IMR-90 (cell line): ENCODE measurements around the gene LY6G5C. TPM values are rescaled to one million over a fixed set of nuclear protein-coding genes. Genes with fewer than 3 reads are reported as not detected.

Source experiments
- ATAC-seq: fragments of 200-7000 bp; cut with Tn5 transposase; 2 replicates; pipeline ENCODE4 v1.9.1; 2020; ENCODE audit warnings: low read depth, mild to moderate bottlenecking, moderate library complexity
- BruUV-seq: library from RNA; stranded (reverse); fragments of 400-500 nt; replicated peaks from 2 replicates; lab custom pipeline; 2021; lab: Mats Ljungman, UMichigan
- CTCF ChIA-PET: fragments of 300-600 bp; formaldehyde crosslinking; extraction: SDS; loops from one replicate; lab custom pipeline; 2021; ENCODE audit warnings: antibody characterized with exemption; lab: Yijun Ruan, JAX
- POLR2A ChIA-PET: fragments of 300-600 bp; sonication (Branson Sonifier 250); formaldehyde crosslinking; loops from one replicate; lab custom pipeline; 2022; ENCODE audit warnings: antibody characterized with exemption; ENCODE audit not compliant: unreplicated experiment; lab: Charles Lee
- DNase-seq: peaks from one replicate; pipeline ENCODE4 v3.0.0; 2013
- H2AFZ ChIP-seq: replicated peaks from 2 replicates; pipeline ENCODE3; 2013; ENCODE audit warnings: low read length, mild to moderate bottlenecking; ENCODE audit not compliant: poor library complexity
- H2AK5ac ChIP-seq: 2 replicates; pipeline ENCODE4 v1.6.1; 2013; ENCODE audit warnings: low read depth, low read length, inconsistent platforms
- H2AK9ac ChIP-seq: replicated peaks from 2 replicates; pipeline ENCODE3; 2013; ENCODE audit warnings: mild to moderate bottlenecking, low read depth, low read length, moderate library complexity; ENCODE audit not compliant: poor library complexity
- H2BK120ac ChIP-seq: 2 replicates; pipeline ENCODE4 v1.6.1; 2013; ENCODE audit warnings: low read depth, low read length, inconsistent platforms
- H2BK15ac ChIP-seq: 3 replicates; pipeline ENCODE4 v1.6.1; 2013; ENCODE audit warnings: low read depth, low read length, inconsistent platforms
- H2BK20ac ChIP-seq: 2 replicates; pipeline ENCODE4 v1.6.1; 2013; ENCODE audit warnings: low read depth, mild to moderate bottlenecking, inconsistent platforms, low read length, moderate library complexity
- H2BK5ac ChIP-seq: 2 replicates; pipeline ENCODE4 v1.6.1; 2013; ENCODE audit warnings: mild to moderate bottlenecking, low read depth, low read length, inconsistent platforms; ENCODE audit not compliant: poor library complexity, severe bottlenecking
- H3K14ac ChIP-seq: replicated peaks from 2 replicates; pipeline ENCODE4 v1.6.1; 2013; ENCODE audit warnings: low read depth, low read length, inconsistent platforms
- H3K18ac ChIP-seq: 2 replicates; pipeline ENCODE4 v1.6.1; 2013; ENCODE audit warnings: low read depth, low read length, control low read depth
- H3K23ac ChIP-seq: 2 replicates; pipeline ENCODE4 v1.6.1; 2013; ENCODE audit warnings: low read depth, low read length, inconsistent platforms
- H3K27ac ChIP-seq: 2 replicates; pipeline ENCODE4 v1.5.1; 2013; ENCODE audit warnings: mild to moderate bottlenecking, control low read depth, low read length; ENCODE audit not compliant: insufficient read depth
- H3K27me3 ChIP-seq: 2 replicates; pipeline ENCODE4 v1.6.1; 2013; ENCODE audit warnings: low read length; ENCODE audit not compliant: control insufficient read depth, insufficient read depth
- H3K36me3 ChIP-seq: 2 replicates; pipeline ENCODE4 v1.6.1; 2013; ENCODE audit warnings: low read length, mixed read lengths; ENCODE audit not compliant: control insufficient read depth, insufficient read depth
- H3K4ac ChIP-seq: 2 replicates; pipeline ENCODE4 v1.6.1; 2013; ENCODE audit warnings: low read depth, low read length, inconsistent platforms
- H3K4me1 ChIP-seq: 2 replicates; pipeline ENCODE4 v1.6.1; 2013; ENCODE audit warnings: low read length, mixed read lengths; ENCODE audit not compliant: control insufficient read depth, insufficient read depth
- H3K4me2 ChIP-seq: 2 replicates; pipeline ENCODE4 v1.6.1; 2013; ENCODE audit warnings: low read depth, mild to moderate bottlenecking, control low read depth, low read length, moderate library complexity
- H3K4me3 ChIP-seq: 2 replicates; pipeline ENCODE4 v1.5.1; 2013; ENCODE audit warnings: low read depth, mild to moderate bottlenecking, control low read depth, low read length, moderate library complexity; ENCODE audit not compliant: insufficient read depth
- H3K56ac ChIP-seq: 2 replicates; pipeline ENCODE4 v1.6.1; 2013; ENCODE audit warnings: low read length, inconsistent platforms; ENCODE audit not compliant: insufficient read depth; ENCODE audit errors: extremely low read depth
- H3K79me1 ChIP-seq, 2 experiments: 2 replicates each; pipeline ENCODE4 v1.6.1; 2013; ENCODE audit warnings: low read length in 2 of 2, inconsistent platforms in 1 of 2, low read depth in 1 of 2
- H3K9ac ChIP-seq: 2 replicates; pipeline ENCODE4 v1.6.1; 2013; ENCODE audit warnings: low read depth, low read length, control low read depth
- H3K9me1 ChIP-seq: 2 replicates; pipeline ENCODE4 v1.6.1; 2013; ENCODE audit warnings: low read length, inconsistent platforms; ENCODE audit not compliant: insufficient read depth
- H3K9me3 ChIP-seq: 2 replicates; pipeline ENCODE4 v1.6.1; 2013; ENCODE audit warnings: low read length; ENCODE audit not compliant: control insufficient read depth, insufficient read depth
- H4K20me1 ChIP-seq: 2 replicates; pipeline ENCODE4 v1.6.1; 2013; ENCODE audit warnings: low read length, inconsistent platforms; ENCODE audit not compliant: insufficient read depth
- H4K5ac ChIP-seq: 2 replicates; pipeline ENCODE4 v1.6.1; 2013; ENCODE audit warnings: mild to moderate bottlenecking, low read depth, low read length, control low read depth
- H4K8ac ChIP-seq, 2 experiments: 2 replicates each; pipeline ENCODE4 v1.6.1; 2013; ENCODE audit warnings: low read depth in 2 of 2, low read length in 2 of 2, control low read depth in 1 of 2, inconsistent platforms in 1 of 2
- H4K91ac ChIP-seq: 2 replicates; pipeline ENCODE4 v1.6.1; 2013; ENCODE audit warnings: low read depth, low read length, inconsistent platforms; ENCODE audit not compliant: insufficient read depth
- BHLHE40 ChIP-seq: fragments of 150-350 bp; IDR thresholded peaks from 2 replicates; pipeline ENCODE4 v1.6.1; 2016; ENCODE audit warnings: mild to moderate bottlenecking, low read depth, low read length
- CHD1 ChIP-seq: IDR thresholded peaks from 2 replicates; pipeline ENCODE4 v1.6.1; 2012; ENCODE audit warnings: low read depth, low read length, improper control_type of control experiment
- ELK1 ChIP-seq: fragments of 150-350 bp; IDR thresholded peaks from 2 replicates; pipeline ENCODE4 v1.6.1; 2016; ENCODE audit warnings: low read depth, mild to moderate bottlenecking, low read length, moderate library complexity, borderline replicate concordance
- MAFK ChIP-seq: IDR thresholded peaks from 2 replicates; pipeline ENCODE4 v1.6.1; 2012; ENCODE audit warnings: low read depth, low read length, improper control_type of control experiment
- MAZ ChIP-seq: IDR thresholded peaks from 2 replicates; pipeline ENCODE4 v1.6.1; 2012; ENCODE audit warnings: low read depth, mild to moderate bottlenecking, low read length, improper control_type of control experiment, moderate library complexity, borderline replicate concordance
- MXI1 ChIP-seq: IDR thresholded peaks from 2 replicates; pipeline ENCODE4 v1.6.1; 2012; ENCODE audit warnings: low read depth, mild to moderate bottlenecking, low read length, moderate library complexity, borderline replicate concordance
- RAD21 ChIP-seq: IDR thresholded peaks from 2 replicates; pipeline ENCODE4 v1.6.1; 2012; ENCODE audit warnings: low read length, improper control_type of control experiment
- RCOR1 ChIP-seq: IDR thresholded peaks from 2 replicates; pipeline ENCODE4 v1.6.1; 2012; ENCODE audit warnings: mild to moderate bottlenecking, low read length, improper control_type of control experiment; ENCODE audit not compliant: insufficient replicate concordance
- RFX5 ChIP-seq: IDR thresholded peaks from 2 replicates; pipeline ENCODE4 v1.8.0; 2012; ENCODE audit warnings: low read depth, mild to moderate bottlenecking, low read length, moderate library complexity
- SMC3 ChIP-seq: fragments of 150-350 bp; IDR thresholded peaks from 2 replicates; pipeline ENCODE4 v1.6.1; 2016; ENCODE audit warnings: low read depth, mild to moderate bottlenecking, antibody characterized with exemption, low read length, moderate library complexity
- USF2 ChIP-seq: fragments of 150-350 bp; IDR thresholded peaks from 2 replicates; pipeline ENCODE4 v1.6.1; 2017; ENCODE audit warnings: mild to moderate bottlenecking, antibody characterized with exemption, low read length, low read depth
- WGBS, 2 experiments: methylation state at CpG; one replicate each; pipeline versions ENCODE4 v1.1.5 to v1.1.7; 2013; ENCODE audit warnings: missing lambda C conversion rate in 2 of 2; ENCODE audit not compliant: insufficient read length in 1 of 2; ENCODE audit errors: extremely low coverage in 2 of 2; 5-methylcytosine and 5-hydroxymethylcytosine counted together
- dilution Hi-C: fragments of 300-500 bp; cut with HindIII; formaldehyde crosslinking; loops from one replicate; pipeline ENCODE4 v1.14.3; 2018; ENCODE audit warnings: low sequenced_read_pairs; ENCODE audit not compliant: unreplicated experiment
- in situ Hi-C: fragments of 300-500 bp; cut with MboI; formaldehyde crosslinking; loops from 3 replicates; pipeline ENCODE4 v1.14.3; 2019; ENCODE audit warnings: low sequenced_read_pairs, inconsistent platforms, mixed read lengths
- intact Hi-C: fragments of 100-400 bp; cut with micrococcal nuclease; formaldehyde crosslinking; loops from 2 replicates; pipeline ENCODE4 v1.10.0; 2022
- polyA plus RNA-seq, 3 experiments: library from polyadenylated mRNA; depleted of rRNA; stranded (reverse); fragments of >200 nt; gene quantifications; 2 replicates each; pipeline ENCODE4 v1.2.3, GENCODE V29; 2012; ENCODE audit warnings: low replicate concordance in 1 of 3
- total RNA-seq: library from RNA; depleted of rRNA; stranded (reverse); fragments of >200 nt; gene quantifications from 2 replicates; pipeline ENCODE4 v1.2.3, GENCODE V29; 2012
- TF ChIP-seq, protein P1 (sequence below): conservative IDR thresholded peaks from 2 replicates; pipeline ENCODE4 v1.5.1; 2012; ENCODE audit warnings: mild to moderate bottlenecking, low read depth, low read length, improper control_type of control experiment

The LY6G5C gene
- total and polyA plus RNA-seq, 2 of the 4 experiments (the other 2 are of a cell fraction) = 0.18 to 2.0 TPM

DNA sequence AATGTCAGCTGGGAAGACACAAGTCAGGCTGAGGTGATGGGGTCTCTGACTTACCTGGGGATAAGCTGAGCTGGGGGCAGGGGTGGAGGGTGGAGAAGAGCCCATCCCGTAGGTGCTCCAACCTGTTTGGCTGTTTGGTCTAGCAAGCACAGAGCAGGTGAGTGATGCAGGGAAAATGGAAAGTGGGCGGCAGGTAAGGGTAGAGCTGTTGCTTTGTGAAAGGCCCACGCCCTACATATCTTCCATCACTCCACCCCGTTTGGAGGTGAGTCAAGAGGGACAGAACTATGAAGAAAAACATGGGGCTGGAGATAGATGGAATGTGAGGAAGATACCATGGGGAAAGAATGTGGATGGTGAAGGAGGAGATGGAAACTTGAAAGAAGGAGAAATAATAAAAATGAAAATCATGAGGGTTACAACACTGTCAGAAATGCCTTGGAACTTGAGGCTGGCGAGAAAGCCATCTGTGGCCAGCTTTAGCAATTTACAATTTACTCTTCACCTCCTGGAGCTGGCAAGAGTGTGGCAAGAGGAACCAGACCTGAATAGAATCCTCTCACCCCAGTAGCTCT is 39.4 kb upstream of the LY6G5C start:
- Histone ChIP-seq H3K4me3 (no peak overlapping the region), H3K18ac (no peak overlapping the region), H2BK5ac (no peak overlapping the region), H3K4me2 (no peak overlapping the region), H3K9ac (no peak overlapping the region), H3K9me1 (peaks cover 4% of the 10 kb centered on the region; the same call in 1 of the 2 replicates), H2BK15ac (no peak overlapping the region), H4K91ac (no peak overlapping the region), H2AFZ (no peak overlapping the region), H4K20me1 (no peaks in the 10 kb centered on the region), H3K23ac (no peak overlapping the region), H2AK5ac (no peak overlapping the region), H4K8ac (no peak overlapping the region), H3K27me3 (peaks cover 3% of the 10 kb centered on the region; the same call in 1 of the 2 replicates), H2AK9ac (no peak overlapping the region), H3K27ac (no peak overlapping the region), H3K14ac (no peak overlapping the region), H4K5ac (no peak overlapping the region), H2BK120ac (no peak overlapping the region), H2BK20ac (no peak overlapping the region), H3K36me3 (no peaks in the 10 kb centered on the region), H3K4me1 (no peaks in the 10 kb centered on the region), H3K9me3 (no peaks in the 10 kb centered on the region), H3K4ac (no peak overlapping the region), H3K56ac (no peak overlapping the region), H3K79me1 (no peaks in the 10 kb centered on the region)
- BruUV-seq = no TSS peak
- no CpG with 5 or more reads among the region's 5 CpGs for WGBS, 2 experiments
- intact Hi-C loops (no loop called here), in situ Hi-C loops (no loop called here), dilution Hi-C loops (no loop called here)
- CTCF ChIA-PET = no interaction called here
- no peak for ATAC-seq
- no peak for DNase-seq
- TF ChIP-seq RAD21 (no peak), USF2 (no peak), ELK1 (no peak), RCOR1 (no peak), RFX5 (no peak), SMC3 (no peak), MAFK (no peak), BHLHE40 (no peak), MAZ (no peak), CHD1 (no peak), MXI1 (no peak)
- TF ChIP-seq, protein P1, sequence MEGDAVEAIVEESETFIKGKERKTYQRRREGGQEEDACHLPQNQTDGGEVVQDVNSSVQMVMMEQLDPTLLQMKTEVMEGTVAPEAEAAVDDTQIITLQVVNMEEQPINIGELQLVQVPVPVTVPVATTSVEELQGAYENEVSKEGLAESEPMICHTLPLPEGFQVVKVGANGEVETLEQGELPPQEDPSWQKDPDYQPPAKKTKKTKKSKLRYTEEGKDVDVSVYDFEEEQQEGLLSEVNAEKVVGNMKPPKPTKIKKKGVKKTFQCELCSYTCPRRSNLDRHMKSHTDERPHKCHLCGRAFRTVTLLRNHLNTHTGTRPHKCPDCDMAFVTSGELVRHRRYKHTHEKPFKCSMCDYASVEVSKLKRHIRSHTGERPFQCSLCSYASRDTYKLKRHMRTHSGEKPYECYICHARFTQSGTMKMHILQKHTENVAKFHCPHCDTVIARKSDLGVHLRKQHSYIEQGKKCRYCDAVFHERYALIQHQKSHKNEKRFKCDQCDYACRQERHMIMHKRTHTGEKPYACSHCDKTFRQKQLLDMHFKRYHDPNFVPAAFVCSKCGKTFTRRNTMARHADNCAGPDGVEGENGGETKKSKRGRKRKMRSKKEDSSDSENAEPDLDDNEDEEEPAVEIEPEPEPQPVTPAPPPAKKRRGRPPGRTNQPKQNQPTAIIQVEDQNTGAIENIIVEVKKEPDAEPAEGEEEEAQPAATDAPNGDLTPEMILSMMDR = no peak
- POLR2A ChIA-PET = no interaction called here
